ENCODE data around the gene EXOC6B. TPM values are rescaled to one million over a fixed set of nuclear protein-coding genes. Genes with fewer than 3 reads are reported as not detected.
"Not testable (repeated sequence)": the region's sequence is repeated elsewhere in the genome, so short reads cannot be mapped to it uniquely, and the experiment has no call there.

Gene EXOC6B
- total RNA-seq, 1 donor from 2014 or later: 35.2 TPM

DNA sequence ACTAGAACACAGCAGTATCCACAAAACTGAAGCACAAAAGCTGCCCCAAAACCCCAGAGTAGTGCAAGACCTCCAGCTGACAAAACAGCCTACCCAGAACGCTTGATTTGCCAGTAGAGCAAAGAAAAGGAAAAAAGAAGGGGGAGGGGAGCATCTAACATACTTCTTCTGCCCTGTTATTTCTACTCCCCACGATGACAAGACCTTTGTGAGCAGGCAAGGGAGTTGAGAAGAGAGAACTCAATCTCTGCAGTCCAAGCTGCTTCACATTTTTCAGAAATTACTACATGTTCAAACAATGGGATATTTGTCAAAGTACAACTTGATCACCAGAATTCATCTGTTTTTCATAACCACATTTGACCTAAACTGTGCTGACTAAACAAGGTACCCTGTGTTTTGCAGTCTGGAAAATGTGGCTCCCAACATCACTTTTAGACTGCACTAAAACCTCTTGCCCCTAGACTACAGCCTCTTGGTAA is 286.7 kb downstream of the EXOC6B start:
- Histone ChIP-seq H3K9me3 (no peaks in the 10 kb centered on the region), H3K27me3 (no peaks in the 10 kb centered on the region), H3K4me1 (no peaks in the 10 kb centered on the region), H3K4me3 (no peak overlapping the region), H3K36me3 (no peaks in the 10 kb centered on the region), H3K27ac (no peak overlapping the region)
- DNase-seq (no peak), ATAC-seq (no peak)
- no peak for TF ChIP-seq CTCF (IDR thresholded peaks at IDR 0.05)
- intact Hi-C loops (cut with DNase I): no loop called here

- H3K27ac ChIP-seq: no peak overlapping the region
- ATAC-seq (no peak), DNase-seq (no peak)
- H3K4me3 ChIP-seq: no peak overlapping the region
- no peaks in the 10 kb centered on the region for H3K4me1 ChIP-seq
- intact Hi-C loops (cut with DNase I): no loop called here
- TF ChIP-seq CTCF (IDR thresholded peaks at IDR 0.05): no peak
- no peaks in the 10 kb centered on the region for H3K36me3 ChIP-seq
- H3K9me3 ChIP-seq: no peaks in the 10 kb centered on the region
- no peaks in the 10 kb centered on the region for H3K27me3 ChIP-seq
These were observed 287.3 kb downstream of the EXOC6B start for GRCh38 chr2:72538486-72538885.

GRCh38 chr2:72535586-72535985 is 290.2 kb downstream of the EXOC6B start:
- H3K4me3 ChIP-seq; H3K27ac ChIP-seq; DNase-seq; ATAC-seq; H3K36me3 ChIP-seq; H3K4me1 ChIP-seq; intact Hi-C loops (cut with DNase I); H3K9me3 ChIP-seq; H3K27me3 ChIP-seq: not testable (repeated sequence)

- Histone ChIP-seq H3K27ac (no peak overlapping the region), H3K9me3 (no peaks in the 10 kb centered on the region), H3K27me3 (no peaks in the 10 kb centered on the region), H3K4me1 (no peaks in the 10 kb centered on the region), H3K4me3 (no peak overlapping the region), H3K36me3 (no peaks in the 10 kb centered on the region)
- ATAC-seq (no peak), DNase-seq (no peak)
- intact Hi-C loops (cut with DNase I): no loop called here
- no peak for TF ChIP-seq CTCF (IDR thresholded peaks at IDR 0.05)
These were observed 292.1 kb downstream of the EXOC6B start for GRCh38 chr2:72533765-72534164.

DNA sequence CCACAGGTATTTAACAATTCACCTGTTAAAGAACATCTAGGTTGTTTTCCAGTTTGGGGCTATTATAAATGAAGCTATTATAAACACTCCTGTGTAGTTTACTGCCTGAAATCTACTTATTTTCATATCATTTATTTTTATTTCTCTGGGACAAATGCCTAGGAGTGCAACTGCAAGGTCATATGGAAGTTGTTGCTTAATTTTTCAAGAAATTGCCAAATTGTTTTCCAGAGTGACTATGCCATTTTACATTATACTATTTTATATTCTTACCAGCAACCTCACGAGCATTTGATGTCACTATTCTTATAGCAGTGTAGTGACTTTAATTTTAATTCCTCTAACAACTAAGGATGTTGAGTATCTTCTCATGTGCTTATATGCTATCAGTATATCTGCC is 298.4 kb downstream of the EXOC6B start:
- no peaks in the 10 kb centered on the region for H3K27me3 ChIP-seq
- no peak for DNase-seq
- intact Hi-C loops (cut with DNase I): no loop called here
- no peak for ATAC-seq
- no peak for TF ChIP-seq CTCF (IDR thresholded peaks at IDR 0.05)
- no peak overlapping the region for H3K27ac ChIP-seq
- H3K36me3 ChIP-seq: no peaks in the 10 kb centered on the region
- H3K4me3 ChIP-seq: no peak overlapping the region
- H3K4me1 ChIP-seq: no peaks in the 10 kb centered on the region
- no peaks in the 10 kb centered on the region for H3K9me3 ChIP-seq

GRCh38 chr2:72526623-72527022 is 299.2 kb downstream of the EXOC6B start:
- no peaks in the 10 kb centered on the region for H3K27me3 ChIP-seq
- no peaks in the 10 kb centered on the region for H3K36me3 ChIP-seq
- no peaks in the 10 kb centered on the region for H3K9me3 ChIP-seq
- no peak overlapping the region for H3K4me3 ChIP-seq
- ATAC-seq (no peak), DNase-seq (no peak)
- no peak overlapping the region for H3K27ac ChIP-seq
- no peaks in the 10 kb centered on the region for H3K4me1 ChIP-seq
- TF ChIP-seq CTCF (IDR thresholded peaks at IDR 0.05): no peak
- intact Hi-C loops (cut with DNase I): no loop called here

All from upper lobe of right lung (tissue), 1 donor.